HG03196 (cell line): ENCODE measurements around the gene FABP1.

Experiments
- ATAC-seq: cut with Tn5 transposase; IDR thresholded peaks from one replicate; pipeline ENCODE4 v1.9.1; 2021; ENCODE audit not compliant: unreplicated experiment

Gene FABP1

GRCh38 chr2:88085099-88085498, 42.8 kb downstream of the FABP1 start:
- no peak for ATAC-seq

- ATAC-seq = no peak
Measured at GRCh38 chr2:88082781-88083180, 45.1 kb downstream of the FABP1 start.

DNA sequence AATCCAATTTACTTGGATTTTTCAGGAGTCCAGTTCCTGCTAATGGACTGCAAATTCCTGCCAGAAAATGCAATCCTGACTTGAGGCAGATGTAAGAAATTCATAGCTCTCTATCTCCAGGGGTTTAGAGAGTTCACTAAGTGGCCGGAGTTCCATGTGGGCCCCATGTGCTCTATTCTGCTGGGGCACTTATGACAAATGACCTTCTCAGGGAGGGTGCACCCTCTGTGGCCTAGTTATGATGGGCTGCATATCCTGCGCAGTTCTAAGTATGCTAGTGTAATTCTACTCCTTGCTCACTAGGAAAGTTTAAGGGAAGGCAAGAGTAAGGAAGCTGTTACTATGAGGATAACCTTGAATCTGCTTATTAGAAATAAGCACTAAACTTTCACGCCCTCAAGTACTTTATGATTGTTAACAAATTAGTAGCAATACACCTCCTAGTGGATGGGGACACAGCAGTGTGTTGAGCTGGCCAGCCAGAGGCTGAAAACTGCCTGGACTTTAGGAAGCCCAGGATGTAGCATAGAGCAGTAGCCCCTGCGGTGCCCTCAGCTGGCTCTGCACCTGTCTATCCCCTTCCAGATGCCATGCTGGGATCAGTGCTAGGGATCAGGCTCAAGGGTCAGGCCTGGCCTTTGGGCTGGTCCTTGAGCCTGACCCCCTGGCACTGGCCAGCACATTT, 45.8 kb downstream of the FABP1 start:
- no peak for ATAC-seq

DNA sequence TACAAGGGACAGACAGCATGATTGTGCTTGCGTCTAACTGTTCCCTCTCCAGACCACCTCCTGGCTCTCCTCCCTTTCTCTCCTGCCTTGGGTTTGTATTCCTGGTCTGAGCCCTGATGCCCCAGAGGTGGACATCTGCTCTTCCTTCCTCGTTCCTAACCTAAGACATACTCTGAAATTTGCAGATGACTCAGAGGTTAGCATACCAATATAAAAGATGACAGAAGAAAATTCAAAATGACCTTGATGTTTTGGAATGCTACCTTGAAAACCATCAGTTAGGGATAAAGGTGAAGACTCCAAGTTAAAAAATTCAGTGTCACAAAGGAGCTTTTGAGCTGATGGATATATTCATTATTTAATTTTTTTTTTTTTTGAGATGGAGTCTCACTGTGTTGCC, 47.3 kb downstream of the FABP1 start:
- no peak for ATAC-seq

GRCh38 chr2:88078643-88079172, 49.2 kb downstream of the FABP1 start:
- ATAC-seq = no peak

GRCh38 chr2:88077080-88077479, 50.8 kb downstream of the FABP1 start:
- ATAC-seq = no peak

DNA sequence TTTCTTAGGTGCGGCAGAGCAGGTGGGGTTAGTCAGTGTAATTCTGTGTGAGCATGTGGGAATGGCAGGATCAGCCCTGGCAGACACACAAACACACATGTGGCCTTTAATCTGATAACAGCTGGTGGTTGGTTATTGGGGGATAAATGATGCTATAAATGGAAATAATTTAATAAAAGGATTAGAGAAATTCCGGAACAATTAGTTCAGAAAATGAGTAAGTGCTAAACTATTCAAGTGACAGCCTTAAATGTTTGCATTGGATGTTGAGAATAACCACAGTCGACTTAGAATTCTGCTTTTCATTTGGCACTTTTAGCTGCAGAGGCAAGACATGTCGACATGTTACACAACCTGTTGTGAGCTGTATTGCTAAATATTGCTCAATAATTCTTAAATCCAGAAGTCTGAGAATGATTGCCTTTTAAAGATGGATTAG, 53.0 kb downstream of the FABP1 start:
- ATAC-seq = no peak

- no peak for ATAC-seq
Measured at GRCh38 chr2:88074150-88074549, 53.7 kb downstream of the FABP1 start.
